ENCODE data around the gene HCN2. TPM values are rescaled to one million over a fixed set of nuclear protein-coding genes. Genes with fewer than 3 reads are reported as not detected.
A peak's percentile ranks its signal among the peaks of the same experiment; 100 is the strongest.

The HCN2 gene
- total RNA-seq, 1 donor = under 0.01 TPM

- no peak for DNase-seq (ENCODE audit: low read depth in 2 of 3, low spot score in 2 of 3)
These were observed 60.4 kb downstream of the HCN2 start for GRCh38 chr19:650121-650520.

DNA sequence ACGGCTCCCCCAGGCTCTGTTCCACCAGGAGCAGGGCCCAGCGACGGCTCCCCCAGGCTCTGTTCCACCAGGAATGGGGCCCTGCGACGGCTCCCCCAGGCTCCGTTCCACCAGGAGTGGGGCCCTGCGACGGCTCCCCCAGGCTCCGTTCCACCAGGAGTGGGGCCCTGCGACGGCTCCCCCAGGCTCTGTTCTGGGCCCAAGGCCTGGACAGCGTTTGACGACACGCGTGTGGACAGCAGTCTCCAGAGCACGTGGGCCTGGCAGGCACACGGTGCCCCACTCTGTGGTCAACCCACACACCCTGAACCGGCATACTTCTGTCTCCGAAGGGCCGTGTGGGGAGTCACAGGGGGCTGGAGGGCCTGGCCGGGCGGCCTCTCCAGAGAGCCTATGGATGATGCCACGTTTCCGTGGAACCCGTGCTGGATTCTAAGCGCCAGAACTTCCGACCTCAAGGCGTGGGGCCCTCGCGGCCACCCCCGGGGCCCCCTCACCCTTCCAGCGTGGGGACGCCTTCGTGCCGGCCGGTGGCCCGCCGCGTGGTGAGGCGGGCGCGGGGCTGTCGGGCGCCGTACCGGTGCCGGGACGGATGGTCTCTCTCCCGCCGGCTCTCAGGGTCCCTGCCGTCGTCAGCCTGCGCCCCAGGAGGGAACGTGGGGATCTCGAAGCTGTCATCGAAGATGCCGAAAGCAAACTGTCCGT, 61.6 kb downstream of the HCN2 start:
- no peak for DNase-seq (ENCODE audit: low read depth in 2 of 3, low spot score in 2 of 3)

GRCh38 chr19:651991-652390, 62.3 kb downstream of the HCN2 start:
- no peak for DNase-seq (ENCODE audit: low read depth in 2 of 3, low spot score in 2 of 3)

DNA sequence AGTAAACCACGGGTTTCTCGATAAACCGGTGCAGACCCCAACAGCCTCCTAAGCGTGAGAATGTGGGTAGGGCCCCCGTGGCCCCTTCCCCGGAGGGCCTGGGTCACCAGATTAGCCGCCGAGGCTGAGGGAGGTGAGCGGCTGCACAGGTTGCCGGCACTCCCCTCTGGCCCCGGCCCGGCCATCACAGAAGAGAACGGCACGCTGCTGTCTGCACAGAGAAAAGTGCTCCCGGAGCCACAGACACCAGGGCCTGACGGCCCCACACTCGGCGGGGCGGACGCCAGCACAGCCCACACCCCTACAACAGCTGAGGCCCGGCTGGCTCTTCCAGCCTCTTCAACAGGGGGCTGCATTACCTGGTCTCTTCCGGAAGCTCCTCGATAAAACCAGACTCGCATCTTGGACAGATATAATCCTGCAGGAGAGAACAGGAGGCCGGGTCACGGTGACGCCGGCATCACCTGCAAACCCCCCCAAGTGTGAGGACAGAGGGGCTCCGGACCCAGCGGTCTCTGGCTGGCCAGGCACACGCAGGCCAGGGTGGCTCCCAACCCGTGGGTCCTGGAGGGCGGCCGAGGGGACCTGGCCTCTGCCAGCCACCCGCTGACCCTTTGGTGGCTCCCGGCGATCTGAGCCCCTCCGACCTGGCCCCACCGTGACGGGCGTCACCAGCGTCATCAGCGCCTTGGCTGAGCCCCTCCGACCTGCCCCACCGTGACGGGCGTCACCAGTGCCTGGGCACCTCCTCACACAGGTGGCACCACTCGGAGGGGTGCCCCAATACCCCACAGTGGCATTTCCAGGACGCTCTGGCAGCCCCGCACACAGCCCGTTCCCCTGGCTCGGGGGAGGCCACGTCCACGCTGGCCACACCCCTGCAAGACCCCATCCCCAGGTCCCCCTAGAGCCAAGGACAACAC, 63.0 kb downstream of the HCN2 start:
- DNase-seq (ENCODE audit: low read depth in 2 of 3, low spot score in 2 of 3) = no peak

DNA sequence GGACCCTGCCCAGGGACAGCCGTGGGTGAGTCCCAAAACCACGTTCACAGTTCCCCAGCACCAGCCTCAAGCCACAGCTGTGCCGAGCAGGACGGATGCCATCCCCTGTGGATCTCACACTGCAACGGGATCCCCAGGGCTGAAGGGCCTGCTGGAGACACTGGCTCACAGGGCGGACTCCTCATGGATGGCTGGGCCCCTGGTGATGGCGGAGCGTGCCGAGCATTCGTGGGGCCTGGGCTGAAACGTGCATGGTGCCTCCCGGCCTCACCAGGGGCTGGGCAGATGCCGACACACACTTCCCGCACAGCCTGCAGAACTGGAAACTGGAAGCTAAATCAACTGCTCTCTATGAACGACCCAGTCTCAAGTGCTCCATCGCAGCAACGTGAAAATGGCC, 63.7 kb downstream of the HCN2 start:
- DNase-seq (ENCODE audit: low read depth in 2 of 3, low spot score in 2 of 3) = no peak

DNA sequence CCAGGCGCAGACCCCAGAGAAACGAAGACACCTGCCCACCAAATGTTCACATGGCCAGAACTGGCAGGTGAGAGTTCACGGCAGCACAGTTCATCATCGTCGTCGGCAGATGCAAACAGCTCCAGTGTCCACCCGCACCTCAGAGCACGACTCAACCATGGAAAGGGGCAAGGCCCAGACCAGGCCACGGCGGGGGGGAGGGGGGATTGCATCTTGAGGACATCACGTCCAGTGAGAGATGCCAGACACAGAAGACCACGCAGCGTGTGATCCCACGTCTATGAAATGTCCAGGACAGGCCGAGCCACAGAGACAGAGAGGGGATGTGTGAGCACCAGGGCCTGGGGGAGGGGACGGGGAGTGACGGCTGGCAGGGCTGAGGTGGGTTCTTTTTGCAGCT, 66.0 kb downstream of the HCN2 start:
- DNase-seq (ENCODE audit: low read depth in 2 of 3, low spot score in 2 of 3) = no peak

GRCh38 chr19:656751-657559, 67.3 kb downstream of the HCN2 start:
- DNase-seq (ENCODE audit: low read depth in 2 of 3, low spot score in 2 of 3) = no peak

DNA sequence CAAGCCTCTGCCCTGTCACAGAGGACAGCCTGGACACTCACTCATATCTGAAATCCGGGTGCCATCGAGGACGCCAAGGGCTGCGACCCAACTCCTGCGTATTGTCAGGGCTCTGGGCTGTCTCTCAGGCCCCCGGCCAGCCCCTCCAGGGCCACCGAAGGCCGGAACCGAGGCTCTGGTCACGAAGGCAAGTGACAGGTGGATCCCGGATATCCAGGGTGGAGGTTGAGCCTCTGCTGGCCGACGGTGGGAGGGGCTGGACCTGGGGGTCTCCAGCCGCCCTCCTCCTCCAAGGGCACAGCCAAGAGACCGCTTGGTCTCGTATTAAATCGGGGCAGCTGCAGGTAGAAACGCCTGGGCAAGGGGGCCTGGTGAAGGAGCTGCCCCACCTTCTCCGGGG, 67.9 kb downstream of the HCN2 start:
- DNase-seq (ENCODE audit: low read depth in 2 of 3, low spot score in 2 of 3) = no peak

DNA sequence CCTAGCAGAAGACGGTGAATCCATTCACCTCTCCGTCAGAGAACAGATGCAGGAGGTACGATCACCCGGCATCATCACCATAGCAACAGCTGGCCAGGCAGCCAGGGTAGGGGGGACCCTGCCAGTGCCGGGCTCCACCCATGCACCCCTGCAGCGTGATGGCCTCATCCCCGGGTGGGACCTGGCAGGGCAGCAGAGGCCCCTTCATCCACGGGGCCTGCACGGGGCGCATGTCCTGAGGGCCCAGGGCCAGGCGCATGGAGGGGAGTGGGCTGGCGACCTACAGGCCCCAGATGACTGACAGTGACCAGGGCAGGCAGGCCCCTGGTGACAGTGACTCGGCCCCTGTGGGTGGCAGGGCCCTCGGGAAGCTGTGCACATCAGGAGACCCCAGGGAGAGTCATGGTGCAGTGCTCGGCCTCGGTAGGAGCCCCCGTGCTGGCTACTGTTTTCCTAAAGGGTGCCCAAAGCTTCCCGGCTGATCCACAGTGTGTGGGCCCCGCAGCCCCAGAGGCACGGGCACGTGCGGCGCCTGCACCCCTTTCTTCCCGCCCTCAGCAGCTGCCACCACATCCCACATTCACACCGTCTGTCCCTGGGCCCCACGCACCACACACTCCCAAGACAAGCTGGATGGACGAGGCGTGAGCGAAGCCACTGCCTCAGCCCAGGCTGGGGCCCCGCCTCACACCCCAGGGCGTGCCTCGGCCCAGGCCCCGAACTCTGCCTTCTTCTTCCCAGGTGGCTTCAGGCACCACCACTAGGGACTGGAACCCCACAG, 68.6 kb downstream of the HCN2 start:
- DNase-seq (ENCODE audit: low read depth in 2 of 3, low spot score in 2 of 3) = no peak

DNA sequence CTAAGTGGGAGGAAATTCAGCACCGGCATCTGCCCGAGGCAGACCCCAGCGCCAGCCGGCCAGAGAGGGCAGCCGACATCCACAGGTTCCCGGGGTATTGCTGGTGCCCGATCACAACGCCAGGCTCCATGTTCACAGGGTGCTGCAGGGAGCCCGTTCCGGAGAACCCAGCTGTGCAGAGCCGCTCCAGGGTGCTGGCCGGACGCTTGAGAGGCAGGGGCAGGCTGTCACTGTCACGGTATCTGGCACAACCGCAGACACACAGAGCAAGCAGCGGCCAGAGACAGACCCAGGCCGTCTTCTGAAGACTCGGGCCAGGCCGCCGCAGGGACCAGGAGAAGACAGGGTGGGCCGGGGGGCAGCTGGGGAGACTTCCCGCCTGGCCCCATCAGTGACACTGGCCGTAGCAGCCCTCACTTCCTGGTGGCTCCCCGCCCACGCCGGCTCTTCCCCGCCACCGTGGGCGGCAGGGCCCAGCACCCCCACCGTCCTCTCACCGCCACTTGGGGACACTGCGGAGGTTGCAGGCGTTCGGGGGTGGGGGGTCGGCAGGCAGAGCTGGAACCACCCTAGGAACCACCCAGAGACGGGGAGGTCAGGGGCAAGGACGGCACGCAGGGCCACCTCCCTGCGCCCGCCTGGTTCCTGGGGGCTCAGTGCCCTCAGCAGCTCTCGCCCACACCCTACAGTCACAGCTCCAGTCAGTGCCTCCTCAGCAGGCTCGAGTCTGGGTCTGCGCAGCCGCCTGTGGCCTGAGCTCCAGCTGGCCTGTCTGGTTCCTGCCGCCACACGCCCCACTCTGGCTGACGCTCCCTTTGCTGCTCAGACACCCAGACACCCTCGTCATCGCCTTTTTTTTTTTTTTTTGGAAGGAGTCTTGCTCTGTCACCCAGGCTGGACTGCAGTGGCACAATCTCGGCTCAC, 69.5 kb downstream of the HCN2 start:
- DNase-seq (ENCODE audit: low read depth in 2 of 3, low spot score in 2 of 3) = no peak

GRCh38 chr19:660793-661426, 71.2 kb downstream of the HCN2 start:
- no peak for DNase-seq (ENCODE audit: low read depth in 2 of 3, low spot score in 2 of 3)

- DNase-seq (ENCODE audit: low read depth in 2 of 3, low spot score in 2 of 3) = peak; percentile 41 to 75 (median 58)
These were observed 71.9 kb downstream of the HCN2 start for GRCh38 chr19:661427-662196.

- peak in 2 of 3 donors; percentile 55 to 69 for DNase-seq (ENCODE audit: low read depth in 2 of 3, low spot score in 2 of 3)
These were observed 72.7 kb downstream of the HCN2 start for GRCh38 chr19:662207-662961.

GRCh38 chr19:662962-663681, 73.4 kb downstream of the HCN2 start, which contains the start of gene RNF126:
Gene RNF126, minus strand, starts transcription at chr19:663214. Its CDS starts 93 bp downstream, at chr19:663121.
- DNase-seq (ENCODE audit: low read depth in 2 of 3, low spot score in 2 of 3) = peak; percentile 85 to 88 (median 86)

GRCh38 chr19:663682-664117, 74.0 kb downstream of the HCN2 start:
- no peak for DNase-seq (ENCODE audit: low read depth in 2 of 3, low spot score in 2 of 3)

- DNase-seq (ENCODE audit: low read depth in 2 of 3, low spot score in 2 of 3) = peak; percentile 73 to 87 (median 86)
These were observed 75.3 kb downstream of the HCN2 start for GRCh38 chr19:664913-665443.

All from hematopoietic multipotent progenitor cell (in vitro differentiated cells).